HCT116 (cell line): ENCODE measurements around the gene SLC38A8. TPM values are rescaled to one million over a fixed set of nuclear protein-coding genes. Genes with fewer than 3 reads are reported as not detected.

Experiments used
- ATAC-seq: fragments of 200-7000 bp; cut with Tn5 transposase; 2 replicates; pipeline ENCODE4 v1.9.1; 2020; ENCODE audit warnings: mild to moderate bottlenecking, moderate library complexity
- BruUV-seq: library from RNA; stranded (reverse); fragments of 400-500 nt; replicated peaks from 2 replicates; lab custom pipeline; 2021; lab: Mats Ljungman, UMichigan
- CTCF ChIA-PET: fragments of 300-600 bp; sonication (Branson Sonifier 250); formaldehyde crosslinking; loops from one replicate; lab custom pipeline; 2021; ENCODE audit warnings: antibody characterized with exemption; lab: Charles Lee
- POLR2A ChIA-PET: fragments of 300-600, 350-600 bp; sonication (Branson Sonifier 250); formaldehyde crosslinking; loops from one replicate; lab custom pipeline; 2021; ENCODE audit warnings: antibody characterized with exemption; lab: Charles Lee
- RAD21 ChIA-PET, 2 experiments: fragments of 300-600 bp; sonication (Branson Sonifier 250); formaldehyde crosslinking; loops; one replicate each; lab custom pipeline; 2023; ENCODE audit warnings: low total read pairs in 2 of 2; ENCODE audit not compliant: uncharacterized antibody in 2 of 2, unreplicated experiment in 2 of 2, low non-redundant PET in 1 of 2; lab: Charles Lee
- DNase-seq: peaks from one replicate; pipeline ENCODE4 v3.0.0-alpha.2; 2010; ENCODE audit warnings: low read depth, low spot score
- H2AFZ ChIP-seq: fragments of 200-600 bp; shearing (Covaris generic), sonication (generic); 2 replicates; pipeline ENCODE4 v1.6.1; 2017; ENCODE audit warnings: low read depth, mixed run types, mixed read lengths, antibody characterized with exemption, low read length; ENCODE audit not compliant: poor library complexity, severe bottlenecking
- H3K27ac ChIP-seq: 2 replicates; pipeline ENCODE4 v1.5.1; 2012; ENCODE audit warnings: low read depth, low read length
- H3K27me3 ChIP-seq: fragments of 200-600 bp; sonication (generic); 2 replicates; pipeline ENCODE4 v1.6.1; 2016; ENCODE audit warnings: mixed run types, low read length, mixed read lengths; ENCODE audit not compliant: insufficient read depth
- H3K36me3 ChIP-seq, 2 experiments: fragments of 200-500 bp in 1 of 2; fragments of 200-600 bp in 1 of 2; sonication (Bioruptor generic) in 1 of 2; sonication (generic) in 1 of 2; 2 replicates each; pipeline versions ENCODE4 v1.5.1 to v1.6.1; 2014 to 2016; ENCODE audit warnings: low read length in 2 of 2, inconsistent platforms in 1 of 2, mixed read lengths in 1 of 2, mixed run types in 1 of 2; ENCODE audit not compliant: insufficient read depth in 2 of 2, control insufficient read depth in 1 of 2
- H3K4me1 ChIP-seq, 2 experiments: fragments of 200-600 bp in 1 of 2; sonication (generic) in 1 of 2; 2 replicates each; pipeline versions ENCODE4 v1.5.1 to v1.6.1; 2012 to 2017; ENCODE audit warnings: low read length in 2 of 2, inconsistent platforms in 1 of 2, mild to moderate bottlenecking in 1 of 2, mixed read lengths in 1 of 2, mixed run types in 1 of 2, moderate library complexity in 1 of 2; ENCODE audit not compliant: insufficient read depth in 2 of 2, control insufficient read depth in 1 of 2
- H3K4me2 ChIP-seq: fragments of 200-600 bp; sonication (generic); 2 replicates; pipeline ENCODE4 v1.6.1; 2017; ENCODE audit warnings: mixed run types, low read length, mixed read lengths
- H3K4me3 ChIP-seq, 2 experiments: fragments of 200-600 bp in 1 of 2; sonication (generic) in 1 of 2; replicated peaks in 1 of 2; 2 replicates each; pipeline ENCODE4 v1.5.1; 2011 to 2016; ENCODE audit warnings: low read length in 2 of 2, control low read depth in 1 of 2, low read depth in 1 of 2, mild to moderate bottlenecking in 1 of 2, mixed read lengths in 1 of 2, mixed run types in 1 of 2
- H3K79me2 ChIP-seq: fragments of 200-600 bp; sonication (generic); 2 replicates; pipeline ENCODE4 v1.6.1; 2017; ENCODE audit warnings: mild to moderate bottlenecking, mixed run types, low read length, moderate library complexity, mixed read lengths; ENCODE audit not compliant: insufficient read depth
- H3K9ac ChIP-seq: fragments of 200-600 bp; sonication (generic); 2 replicates; pipeline ENCODE4 v1.6.1; 2016; ENCODE audit warnings: low read length, mixed read lengths
- H3K9me2 ChIP-seq: fragments of 200-600 bp; sonication (generic), shearing (Covaris generic); 2 replicates; pipeline ENCODE4 v1.6.1; 2017; ENCODE audit warnings: mixed run types, mild to moderate bottlenecking, moderate library complexity; ENCODE audit not compliant: insufficient read depth
- H3K9me3 ChIP-seq, 2 experiments: fragments of 200-500 bp in 1 of 2; fragments of 200-600 bp in 1 of 2; sonication (Bioruptor generic) in 1 of 2; sonication (generic) in 1 of 2; 2 replicates each; pipeline ENCODE4 v1.6.1; 2014 to 2017; ENCODE audit warnings: low read length in 2 of 2, mixed read lengths in 2 of 2, inconsistent platforms in 1 of 2, low read depth in 1 of 2, mild to moderate bottlenecking in 1 of 2, mixed run types in 1 of 2, moderate library complexity in 1 of 2; ENCODE audit not compliant: control insufficient read depth in 1 of 2, insufficient read depth in 1 of 2
- H4K20me1 ChIP-seq: fragments of 200-600 bp; sonication (generic), shearing (Covaris generic); 2 replicates; pipeline ENCODE4 v1.6.1; 2017; ENCODE audit warnings: mixed run types, mild to moderate bottlenecking, moderate library complexity; ENCODE audit not compliant: insufficient read depth
- EGR1 ChIP-seq: IDR thresholded peaks from 2 replicates; pipeline ENCODE4 v1.6.1; 2012; ENCODE audit warnings: low read depth
- FOSL1 ChIP-seq: IDR thresholded peaks from 2 replicates; pipeline ENCODE4 v1.6.1; 2012; ENCODE audit warnings: low read depth
- JUND ChIP-seq: IDR thresholded peaks from 2 replicates; pipeline ENCODE4 v1.6.1; 2012
- POLR2A ChIP-seq: IDR thresholded peaks from 2 replicates; pipeline ENCODE4 v1.7.0; 2011; ENCODE audit warnings: borderline replicate concordance; ENCODE audit not compliant: insufficient read depth, insufficient read length; ENCODE audit errors: extremely low read depth
- RAD21 ChIP-seq: IDR thresholded peaks from 2 replicates; pipeline ENCODE4 v1.6.1; 2012; ENCODE audit warnings: low read depth, mild to moderate bottlenecking
- REST ChIP-seq: IDR thresholded peaks from 2 replicates; pipeline ENCODE4 v1.6.1; 2012; ENCODE audit warnings: low read depth
- SRF ChIP-seq: IDR thresholded peaks from 2 replicates; pipeline ENCODE4 v1.6.1; 2012; ENCODE audit warnings: low read depth
- ZFX ChIP-seq: fragments of 450-650 bp; IDR thresholded peaks from 2 replicates; pipeline ENCODE4 v1.6.1; 2017
- ZNF274 ChIP-seq: fragments of 200-500 bp; sonication (Bioruptor generic); IDR thresholded peaks from 2 replicates; pipeline ENCODE4 v1.6.1; 2014; ENCODE audit warnings: mild to moderate bottlenecking, low read depth, low read length, inconsistent platforms
- intact Hi-C: fragments of 100-400 bp; cut with micrococcal nuclease; formaldehyde crosslinking; loops from 2 replicates; pipeline ENCODE4 v1.10.0; 2022
- total RNA-seq: library from RNA; stranded (reverse); gene quantifications from one replicate; pipeline ENCODE4 v1.2.1, GENCODE V29; 2021; ENCODE audit not compliant: unreplicated experiment

SLC38A8 gene
- total RNA-seq, 1 experiment from 2014 or later: not detected

GRCh38 chr16:84033251-84034195 is 9.1 kb downstream of the SLC38A8 start:
- ChIA-PET POLR2A (no interaction called here), CTCF (no interaction called here), RAD21 (no interaction called here)
- intact Hi-C loops: no loop called here
- Histone ChIP-seq H3K4me3 (no peak overlapping the region), H3K9me3 (peaks cover 0 to 5% of the 10 kb centered on the region in 2 experiments; a peak in 1 of 4 replicates), H3K4me1 (no peaks in the 10 kb centered on the region), H2AFZ (no peak overlapping the region), H4K20me1 (no peaks in the 10 kb centered on the region), H3K9me2 (no peaks in the 10 kb centered on the region), H3K27ac (no peak overlapping the region), H3K79me2 (no peaks in the 10 kb centered on the region), H3K36me3 (no peaks in the 10 kb centered on the region), H3K4me2 (no peak overlapping the region), H3K27me3 (no peaks in the 10 kb centered on the region), H3K9ac (no peak overlapping the region)
- DNase-seq (no peak), ATAC-seq (no peak)
- no peak for TF ChIP-seq ZFX
- TF ChIP-seq JUND: no peak
- no peak for TF ChIP-seq RAD21
- no peak for TF ChIP-seq POLR2A
- TF ChIP-seq FOSL1: no peak
- no peak for TF ChIP-seq EGR1
- no peak for TF ChIP-seq ZNF274
- TF ChIP-seq SRF: no peak
- TF ChIP-seq REST: no peak
- no TSS peak for BruUV-seq
